DND-41 (cell line): ENCODE results near the gene RANBP17.
A peak's percentile ranks its signal among the peaks of the same experiment; 100 is the strongest.

Source experiments
- ATAC-seq: fragments of 200-7000 bp; cut with Tn5 transposase; 3 replicates; pipeline ENCODE4 v1.9.1; 2021; ENCODE audit warnings: low read depth; ENCODE audit not compliant: insufficient read depth
- DNase-seq: peaks from one replicate; pipeline ENCODE4 v3.0.0-alpha.2; 2020
- H2AFZ ChIP-seq: 2 replicates; pipeline ENCODE4 v1.6.0; 2012; ENCODE audit warnings: low read depth, low read length
- H3K27ac ChIP-seq: 2 replicates; pipeline ENCODE4 v1.5.1; 2012; ENCODE audit warnings: low read length, inconsistent platforms
- H3K27me3 ChIP-seq: fragments of 200-600 bp; sonication (generic); 2 replicates; pipeline ENCODE4 v1.6.0; 2012; ENCODE audit warnings: low read length, mild to moderate bottlenecking, inconsistent platforms; ENCODE audit not compliant: insufficient read depth, poor library complexity
- H3K36me3 ChIP-seq: 2 replicates; pipeline ENCODE4 v1.5.1; 2012; ENCODE audit warnings: low read length, inconsistent platforms; ENCODE audit not compliant: insufficient read depth
- H3K4me1 ChIP-seq: 2 replicates; pipeline ENCODE4 v1.5.1; 2012; ENCODE audit warnings: mild to moderate bottlenecking, low read length; ENCODE audit not compliant: insufficient read depth
- H3K4me2 ChIP-seq: 2 replicates; pipeline ENCODE4 v1.6.0; 2012; ENCODE audit warnings: mild to moderate bottlenecking, moderate library complexity, low read length, inconsistent platforms; ENCODE audit not compliant: insufficient read depth
- H3K4me3 ChIP-seq, 2 experiments: fragments of 200-600 bp in 1 of 2; shearing (Covaris generic) in 1 of 2; 2 replicates each; pipeline ENCODE4 v1.5.1; 2012 to 2016; ENCODE audit warnings: inconsistent platforms in 2 of 2, low read length in 2 of 2, mild to moderate bottlenecking in 2 of 2, low read depth in 1 of 2, moderate library complexity in 1 of 2
- H3K79me2 ChIP-seq: 2 replicates; pipeline ENCODE4 v1.6.0; 2012; ENCODE audit warnings: low read length, inconsistent platforms; ENCODE audit not compliant: insufficient read depth
- H3K9ac ChIP-seq: 2 replicates; pipeline ENCODE4 v1.6.0; 2012; ENCODE audit warnings: low read depth, mild to moderate bottlenecking, inconsistent platforms, low read length, moderate library complexity
- H3K9me3 ChIP-seq: 2 replicates; pipeline ENCODE4 v1.5.1; 2012; ENCODE audit warnings: low read length, moderate library complexity, mild to moderate bottlenecking, inconsistent platforms; ENCODE audit not compliant: insufficient read depth, severe bottlenecking
- H4K20me1 ChIP-seq: 2 replicates; pipeline ENCODE4 v1.6.0; 2012; ENCODE audit warnings: low read length; ENCODE audit not compliant: insufficient read depth
- CTCF ChIP-seq: IDR thresholded peaks from 2 replicates; pipeline ENCODE4 v1.5.1; 2012; ENCODE audit warnings: borderline replicate concordance, low read length, moderate library complexity, mild to moderate bottlenecking; ENCODE audit not compliant: poor library complexity, severe bottlenecking; ENCODE audit errors: extremely low read depth
- EZH2 ChIP-seq: IDR thresholded peaks from 3 replicates; pipeline ENCODE4 v1.6.1; 2012; ENCODE audit warnings: borderline replicate concordance, low read depth, mild to moderate bottlenecking, moderate library complexity, low read length, inconsistent platforms; ENCODE audit not compliant: severe bottlenecking

RANBP17 gene

GRCh38 chr5:171158581-171158980, 296.8 kb downstream of the RANBP17 start:
- no peaks in the 10 kb centered on the region for H3K9me3 ChIP-seq
- H2AFZ ChIP-seq: no peak overlapping the region
- no peak overlapping the region for H3K27ac ChIP-seq
- H3K4me2 ChIP-seq: no peak overlapping the region
- no peaks in the 10 kb centered on the region for H3K79me2 ChIP-seq
- no peaks in the 10 kb centered on the region for H3K27me3 ChIP-seq
- no peak for DNase-seq
- no peak for ATAC-seq
- H3K36me3 ChIP-seq: no peaks in the 10 kb centered on the region
- no peaks in the 10 kb centered on the region for H4K20me1 ChIP-seq
- no peak for TF ChIP-seq EZH2
- no peak for TF ChIP-seq CTCF
- H3K4me3 ChIP-seq: no peak overlapping the region
- no peak overlapping the region for H3K9ac ChIP-seq
- peaks cover 36% of the 10 kb centered on the region for H3K4me1 ChIP-seq

DNA sequence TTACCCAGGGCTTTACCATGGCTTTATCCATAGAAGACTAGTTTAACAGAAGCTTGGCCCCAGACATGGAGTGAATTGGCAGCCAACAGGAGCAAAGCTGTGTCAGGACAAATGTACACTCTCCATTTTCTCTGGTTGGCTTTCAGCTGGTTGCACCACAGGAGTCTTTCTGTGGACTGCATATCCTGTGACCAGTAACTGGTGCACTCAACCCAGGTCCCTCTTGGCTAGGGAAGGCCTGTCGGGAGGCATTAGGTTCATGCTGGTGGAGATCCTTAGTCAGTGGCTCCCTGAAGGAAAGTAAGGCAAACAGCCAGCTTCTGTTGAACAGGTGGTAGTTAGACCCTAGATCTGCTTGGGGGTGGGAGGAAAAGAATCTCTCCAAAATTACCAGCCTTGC, 300.3 kb downstream of the RANBP17 start:
- Histone ChIP-seq H3K36me3 (no peaks in the 10 kb centered on the region), H2AFZ (peak overlapping the region; percentile 45), H3K27ac (peak overlapping the region; percentile 56), H3K9ac (no peak overlapping the region; the same call in 1 of the 2 replicates), H3K4me1 (peaks cover 14% of the 10 kb centered on the region), H3K27me3 (no peaks in the 10 kb centered on the region), H3K4me2 (no peak overlapping the region), H4K20me1 (no peaks in the 10 kb centered on the region), H3K9me3 (no peaks in the 10 kb centered on the region), H3K4me3 (no peak overlapping the region), H3K79me2 (no peaks in the 10 kb centered on the region)
- TF ChIP-seq CTCF: no peak
- TF ChIP-seq EZH2: no peak
- no peak for DNase-seq
- 0 out of 3 replicates have a peak, but pooled peaks have one; percentile 19 for ATAC-seq

GRCh38 chr5:171162596-171162995, 300.8 kb downstream of the RANBP17 start:
- no peak for TF ChIP-seq EZH2
- peak; percentile 73 for TF ChIP-seq CTCF
- H3K27me3 ChIP-seq: no peaks in the 10 kb centered on the region
- DNase-seq: peak; percentile 62
- no peaks in the 10 kb centered on the region for H3K79me2 ChIP-seq
- peak; percentile 89 for ATAC-seq
- no peaks in the 10 kb centered on the region for H3K36me3 ChIP-seq
- peak overlapping the region; percentile 56 for H3K27ac ChIP-seq
- no peak overlapping the region for H3K4me3 ChIP-seq
- H3K9ac ChIP-seq: no peak overlapping the region; the same call in 1 of the 2 replicates
- H2AFZ ChIP-seq: peak overlapping the region; percentile 45; the same call in 1 of the 2 replicates
- no peak overlapping the region for H3K4me2 ChIP-seq
- H4K20me1 ChIP-seq: no peaks in the 10 kb centered on the region
- peaks cover 14% of the 10 kb centered on the region for H3K4me1 ChIP-seq
- H3K9me3 ChIP-seq: no peaks in the 10 kb centered on the region

- peaks cover 11% of the 10 kb centered on the region for H3K4me1 ChIP-seq
- no peak overlapping the region for H3K4me3 ChIP-seq
- TF ChIP-seq EZH2: no peak
- H3K79me2 ChIP-seq: no peaks in the 10 kb centered on the region
- H3K9me3 ChIP-seq: no peaks in the 10 kb centered on the region
- H3K4me2 ChIP-seq: no peak overlapping the region
- H3K36me3 ChIP-seq: no peaks in the 10 kb centered on the region
- no peaks in the 10 kb centered on the region for H4K20me1 ChIP-seq
- no peak overlapping the region for H2AFZ ChIP-seq
- H3K27ac ChIP-seq: no peak overlapping the region
- no peak overlapping the region for H3K9ac ChIP-seq
- ATAC-seq (no peak), DNase-seq (no peak)
- no peaks in the 10 kb centered on the region for H3K27me3 ChIP-seq
Observed at GRCh38 chr5:171166766-171167165, 304.9 kb downstream of the RANBP17 start.
